Right atrium auricular region (tissue), 2 donors: ENCODE measurements around the gene ZDHHC19. TPM values are rescaled to one million over a fixed set of nuclear protein-coding genes. Genes with fewer than 3 reads are reported as not detected.

ENCODE experiments used
- DNase-seq: peaks from one replicate; pipeline ENCODE4 v3.0.0-alpha.2; 2019; ENCODE audit warnings: low spot score
- H3K27ac ChIP-seq, 2 donors: fragments of 200-600 bp; sonication (generic); 1 replicate in 1 of 2; 2 replicates in 1 of 2; pipeline ENCODE4 v1.5.1; 2016 to 2019
- H3K27me3 ChIP-seq, 2 donors: fragments of 200-600 bp; sonication (generic); one replicate each; pipeline versions ENCODE4 v1.5.1 to v1.6.0; 2017 to 2019
- H3K36me3 ChIP-seq: fragments of 200-600 bp; sonication (generic); one replicate; pipeline ENCODE4 v1.5.1; 2016
- H3K4me1 ChIP-seq, 2 donors: fragments of 200-600 bp; sonication (generic); one replicate each; pipeline versions ENCODE4 v1.5.1 to v1.6.0; 2017 to 2019
- H3K4me3 ChIP-seq, 2 donors: fragments of 200-600 bp; sonication (generic); 1 replicate in 1 of 2; 2 replicates in 1 of 2; pipeline ENCODE4 v1.5.1; 2017 to 2019; ENCODE audit warnings: mild to moderate bottlenecking in 1 of 2, moderate library complexity in 1 of 2
- H3K9me3 ChIP-seq, 2 donors: fragments of 200-600 bp; sonication (generic); one replicate each; pipeline ENCODE4 v1.5.1; 2019
- CTCF ChIP-seq, 2 donors: fragments of 200-600 bp; sonication (generic); IDR thresholded peaks; one replicate each; pipeline ENCODE4 v1.5.1; 2019; ENCODE audit warnings: antibody characterized with exemption in 2 of 2
- total RNA-seq, 2 donors: library from RNA; depleted of rRNA; stranded (reverse); fragments of >200 nt; gene quantifications; one replicate each; pipeline ENCODE4 v1.1.0, GENCODE V29; 2016

ZDHHC19 gene
- total RNA-seq, 2 donors from 2014 or later: not detected

- Histone ChIP-seq H3K27ac (no peak overlapping the region), H3K4me3 (no peak overlapping the region), H3K27me3 (peaks cover 0 to 6% of the 10 kb centered on the region in 2 donors), H3K36me3 (no peaks in the 10 kb centered on the region), H3K9me3 (no peaks in the 10 kb centered on the region), H3K4me1 (peaks cover 0 to 8% of the 10 kb centered on the region in 2 donors)
- no peak for TF ChIP-seq CTCF (IDR thresholded peaks at IDR 0.05)
- DNase-seq: no peak
These were observed 9.8 kb upstream of the ZDHHC19 start for GRCh38 chr3:196220991-196221390.

- peak; percentile 65 for DNase-seq
- Histone ChIP-seq H3K4me3 (no peak overlapping the region), H3K9me3 (no peaks in the 10 kb centered on the region), H3K27ac (no peak overlapping the region), H3K4me1 (peaks cover 0 to 8% of the 10 kb centered on the region in 2 donors), H3K27me3 (peaks cover 0 to 6% of the 10 kb centered on the region in 2 donors), H3K36me3 (no peaks in the 10 kb centered on the region)
- no peak for TF ChIP-seq CTCF (IDR thresholded peaks at IDR 0.05)
These were observed 9.4 kb upstream of the ZDHHC19 start for GRCh38 chr3:196220587-196220986.

GRCh38 chr3:196219970-196220311, 8.7 kb upstream of the ZDHHC19 start:
- Histone ChIP-seq H3K4me1 (peaks cover 0 to 8% of the 10 kb centered on the region in 2 donors), H3K27me3 (peaks cover 0 to 6% of the 10 kb centered on the region in 2 donors), H3K9me3 (no peaks in the 10 kb centered on the region), H3K36me3 (no peaks in the 10 kb centered on the region), H3K4me3 (no peak overlapping the region), H3K27ac (no peak overlapping the region)
- TF ChIP-seq CTCF (IDR thresholded peaks at IDR 0.05): no peak
- no peak for DNase-seq

GRCh38 chr3:196219194-196219969, 8.2 kb upstream of the ZDHHC19 start:
- peaks cover 0 to 8% of the 10 kb centered on the region in 2 donors for H3K4me1 ChIP-seq
- H3K27me3 ChIP-seq: peaks cover 0 to 6% of the 10 kb centered on the region in 2 donors
- no peaks in the 10 kb centered on the region for H3K36me3 ChIP-seq
- H3K4me3 ChIP-seq: peak overlapping the region in 1 of 2 donors; percentile 24
- DNase-seq: peak; percentile 78
- no peak for TF ChIP-seq CTCF (IDR thresholded peaks at IDR 0.05)
- H3K27ac ChIP-seq: no peak overlapping the region
- H3K9me3 ChIP-seq: no peaks in the 10 kb centered on the region

GRCh38 chr3:196218155-196218712, 7.0 kb upstream of the ZDHHC19 start:
- H3K4me1 ChIP-seq: peaks cover 0 to 8% of the 10 kb centered on the region in 2 donors
- peaks cover 0 to 6% of the 10 kb centered on the region in 2 donors for H3K27me3 ChIP-seq
- no peak for DNase-seq
- no peaks in the 10 kb centered on the region for H3K36me3 ChIP-seq
- H3K9me3 ChIP-seq: no peaks in the 10 kb centered on the region
- no peak overlapping the region for H3K27ac ChIP-seq
- no peak for TF ChIP-seq CTCF (IDR thresholded peaks at IDR 0.05)
- no peak overlapping the region for H3K4me3 ChIP-seq
